ENCODE data around the gene PNMA8C.
"Not testable (repeated sequence)": the region's sequence is repeated elsewhere in the genome, so short reads cannot be mapped to it uniquely, and the experiment has no call there.

GRCh38 chr19:46415804-46416709 lies 12.7 kb downstream of the PNMA8C start:
- not testable (repeated sequence) for TF ChIP-seq CTCF (IDR thresholded peaks at IDR 0.05; ENCODE audit: borderline replicate concordance, extremely low read depth, low read length, poor library complexity, severe bottlenecking); EZH2 (IDR thresholded peaks at IDR 0.05; ENCODE audit: borderline replicate concordance, low read depth, low read length, severe bottlenecking)

Data from DND-41 (cell line).